ENCODE results near the gene DMRT1.

- no peak for TF ChIP-seq CTCF (IDR thresholded peaks at IDR 0.05 in 2 of 3, conservative IDR thresholded peaks at IDR 0.05 in 1 of 3; ENCODE audit: borderline replicate concordance in 1 of 3, insufficient read depth in 1 of 3, low read depth in 2 of 3, low read length in 2 of 3)
- no peak for TF ChIP-seq SRF (IDR thresholded peaks at IDR 0.05; ENCODE audit: low read depth)
- no peak for TF ChIP-seq POLR2A (IDR thresholded peaks at IDR 0.05; ENCODE audit: borderline replicate concordance, extremely low read depth, insufficient read depth, insufficient read length)
Observed at GRCh38 chr9:899440-900184, 58.1 kb downstream of the DMRT1 start.
